GM15510 (cell line): ENCODE measurements around the gene KRTAP4-1.

Experiments used
- POLR2A ChIP-seq: IDR thresholded peaks from 3 replicates; pipeline ENCODE4 v1.6.1; 2011; ENCODE audit warnings: borderline replicate concordance; ENCODE audit not compliant: insufficient read length; ENCODE audit errors: extremely low read depth

The KRTAP4-1 gene

DNA sequence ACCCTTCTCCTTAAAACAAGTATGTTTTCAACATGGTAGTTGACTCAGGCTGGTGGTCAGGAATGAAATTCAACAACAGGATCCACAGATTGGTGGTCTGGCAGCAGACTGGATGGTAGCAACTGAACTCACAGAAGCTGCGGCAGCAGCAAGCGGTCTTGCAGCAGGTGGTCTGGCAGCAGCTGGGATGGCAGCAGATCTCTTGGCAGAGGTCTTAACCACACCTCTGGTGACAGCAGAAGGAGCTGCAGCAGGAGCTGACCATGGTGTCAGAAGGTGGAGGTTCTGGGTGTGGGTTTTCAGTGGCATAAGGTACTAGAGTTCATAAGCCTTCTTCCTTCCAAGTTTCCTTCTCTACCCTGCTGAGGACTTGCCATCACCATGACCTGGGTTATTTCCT is 2.2 kb upstream of the KRTAP4-1 start:
- no peak for TF ChIP-seq POLR2A

- TF ChIP-seq POLR2A = no peak
Measured at GRCh38 chr17:41185001-41185400, 290 bp upstream of the KRTAP4-1 start.

GRCh38 chr17:41178843-41179616 is 5.7 kb downstream of the KRTAP4-1 start:
- TF ChIP-seq POLR2A = no peak

DNA sequence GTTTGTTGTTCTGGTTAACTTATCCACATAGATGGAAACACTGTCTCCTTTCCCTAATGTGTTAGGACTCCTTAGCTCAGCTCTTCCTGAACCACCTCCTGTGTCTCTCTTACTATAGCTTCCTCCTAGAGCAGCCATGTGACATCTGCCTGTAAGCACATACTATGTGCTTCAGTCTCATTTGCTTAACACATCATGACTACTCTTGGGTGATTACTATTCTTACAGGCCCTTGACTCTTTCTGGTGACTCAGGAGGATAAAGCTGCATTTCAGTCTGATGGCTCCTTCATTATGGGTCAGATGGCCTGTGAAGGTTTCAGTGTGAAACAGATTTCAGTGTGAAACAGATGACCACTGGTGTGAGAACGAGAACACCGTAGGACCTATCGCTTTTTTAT is 6.4 kb downstream of the KRTAP4-1 start:
- no peak for TF ChIP-seq POLR2A

DNA sequence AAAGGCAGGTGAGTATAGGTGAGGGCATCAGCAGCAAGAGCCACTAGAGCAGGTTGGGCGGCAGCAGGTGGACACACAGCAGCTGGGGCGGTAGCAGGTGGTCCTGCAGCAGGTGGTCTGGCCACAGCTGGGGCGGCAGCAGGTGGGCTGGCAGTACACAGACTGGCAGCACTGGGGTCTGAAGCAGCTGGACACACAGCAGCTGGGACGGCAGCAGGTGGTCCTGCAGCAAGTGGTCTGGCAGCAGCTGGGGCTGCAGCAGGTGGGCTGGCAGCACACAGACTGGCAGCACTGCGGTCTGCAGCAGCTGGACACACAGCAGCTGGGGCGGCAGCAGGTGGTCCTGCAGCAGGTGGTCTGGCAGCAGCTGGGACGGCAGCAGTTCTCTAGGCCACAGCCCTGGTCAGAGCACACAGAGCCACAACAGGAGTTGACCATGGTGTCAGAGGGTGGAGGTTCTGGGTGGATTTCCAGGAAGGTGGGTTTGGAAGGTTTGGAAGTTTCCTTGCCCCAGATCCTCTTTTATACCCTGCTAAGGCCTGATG is 6.9 kb downstream of the KRTAP4-1 start, which contains the start of gene KRTAP4-2:
Gene KRTAP4-2 (minus strand): TSS at position 495 of the 545 bp plus-strand sequence. CDS start 57 bp downstream, at position 438.
- TF ChIP-seq POLR2A = no peak

- no peak for TF ChIP-seq POLR2A
Measured at GRCh38 chr17:41176744-41177387, 7.8 kb downstream of the KRTAP4-1 start.

DNA sequence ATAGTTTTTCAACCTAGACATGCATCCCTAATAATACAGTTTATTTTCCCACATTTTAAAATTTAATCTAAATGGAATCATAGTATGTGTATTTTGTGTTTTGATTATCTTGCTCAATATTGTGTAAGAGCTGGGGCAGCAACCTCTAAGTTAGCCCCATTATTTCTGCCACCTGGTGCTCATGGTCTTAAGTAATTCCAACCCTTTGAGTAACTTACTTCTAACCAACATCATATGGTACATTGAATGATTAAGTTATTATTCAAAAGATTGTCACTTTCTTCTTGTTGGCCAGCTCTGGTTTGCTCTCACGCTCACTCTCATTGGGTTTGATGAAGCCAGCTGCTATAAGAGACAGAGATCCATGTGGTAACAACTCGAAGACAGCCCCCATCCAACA is 12.8 kb downstream of the KRTAP4-1 start:
- no peak for TF ChIP-seq POLR2A

DNA sequence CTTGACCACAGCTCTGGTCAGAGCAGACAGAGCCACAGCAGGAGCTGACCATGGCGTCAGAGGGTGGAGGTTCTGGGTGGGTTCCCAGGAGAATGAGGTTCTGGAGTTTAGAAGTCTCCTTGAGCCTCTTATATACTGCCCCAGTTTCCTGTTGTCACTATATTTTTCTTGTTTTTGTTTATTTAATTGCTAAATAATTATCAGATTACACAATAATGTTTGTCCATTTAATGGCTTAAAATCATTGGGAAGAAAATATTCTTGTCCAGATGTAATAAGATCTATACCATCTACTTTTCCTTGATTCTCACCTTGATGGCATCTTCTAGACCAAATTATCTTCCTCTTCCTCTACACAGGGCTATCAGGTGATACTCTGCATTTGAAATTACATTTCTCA is 16.6 kb downstream of the KRTAP4-1 start, which contains the start of gene KRTAP4-3:
Gene KRTAP4-3 (minus strand): TSS at position 101 of the 400 bp plus-strand sequence. CDS start 49 bp downstream, at position 52.
- no peak for TF ChIP-seq POLR2A

GRCh38 chr17:41167561-41167960 is 17.1 kb downstream of the KRTAP4-1 start:
- TF ChIP-seq POLR2A = no peak

- no peak for TF ChIP-seq POLR2A
Measured at GRCh38 chr17:41163828-41164227, 20.9 kb downstream of the KRTAP4-1 start.

DNA sequence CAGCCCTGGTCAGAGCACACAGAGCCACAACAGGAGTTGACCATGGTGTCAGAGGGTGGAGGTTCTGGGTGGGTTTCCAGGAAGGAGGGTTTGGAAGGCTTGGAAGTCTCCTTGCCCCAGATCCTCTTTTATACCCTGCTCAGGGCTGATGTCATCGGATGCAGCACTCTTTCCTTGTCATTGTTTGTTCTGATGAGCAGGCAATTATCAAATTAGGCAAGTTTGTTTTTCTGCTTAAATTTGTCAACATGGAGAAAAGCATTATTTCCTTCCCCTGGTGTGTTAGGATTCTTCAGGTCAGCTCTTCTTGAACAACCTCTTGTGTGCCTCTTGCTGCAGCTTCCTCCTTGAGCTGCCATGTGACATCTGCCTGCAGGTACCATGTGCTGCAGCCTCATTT is 24.1 kb downstream of the KRTAP4-1 start, which contains the start of gene KRTAP4-4:
Gene KRTAP4-4 (minus strand): TSS at position 101 of the 400 bp plus-strand sequence. CDS start 57 bp downstream, at position 44.
- TF ChIP-seq POLR2A = no peak

DNA sequence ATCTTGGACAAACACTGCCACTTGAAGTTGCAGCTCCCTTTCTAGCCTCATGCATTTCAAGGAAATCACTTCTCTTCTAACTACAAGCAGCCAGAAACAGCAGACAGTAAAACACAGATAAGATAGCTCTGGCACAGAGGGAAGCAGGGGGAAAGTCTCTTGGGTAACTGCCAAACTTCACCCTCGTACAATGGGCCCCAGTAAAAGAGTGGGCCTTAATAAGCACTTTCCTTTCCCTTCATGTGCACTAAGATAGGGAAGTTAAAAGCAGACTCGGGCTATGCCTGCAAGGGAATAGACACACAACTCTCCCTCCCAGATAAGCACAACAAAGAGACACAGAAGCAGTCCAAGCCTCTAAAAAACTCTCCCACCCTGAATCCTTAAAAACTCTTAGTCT is 30.9 kb downstream of the KRTAP4-1 start:
- TF ChIP-seq POLR2A = no peak

GRCh38 chr17:41151525-41151924 is 33.2 kb downstream of the KRTAP4-1 start:
- TF ChIP-seq POLR2A = no peak

DNA sequence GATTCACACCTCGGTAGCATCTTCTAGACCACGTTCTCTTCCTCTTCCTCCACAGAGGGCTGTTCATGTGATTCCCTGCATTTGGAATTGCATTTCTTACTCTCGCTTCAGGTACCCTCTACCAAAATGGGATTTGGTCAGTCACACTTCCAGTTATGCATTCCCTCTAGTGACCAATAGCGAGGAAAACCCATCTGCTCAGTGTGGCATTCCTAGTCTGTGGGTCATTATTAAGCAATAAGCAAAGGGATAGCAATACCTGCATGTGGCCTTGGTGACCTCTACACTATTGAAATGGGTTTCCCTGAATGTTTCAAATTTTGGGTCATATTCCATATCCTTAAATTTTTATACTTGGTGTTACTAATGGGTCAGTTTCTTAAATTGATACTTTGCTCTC is 34.7 kb downstream of the KRTAP4-1 start:
- TF ChIP-seq POLR2A = no peak

- no peak for TF ChIP-seq POLR2A
Measured at GRCh38 chr17:41149652-41149985, 35.1 kb downstream of the KRTAP4-1 start, which contains the start of gene KRTAP4-5. Gene KRTAP4-5, minus strand, starts transcription at chr17:41149825. Its CDS starts 58 bp downstream, at chr17:41149767.

DNA sequence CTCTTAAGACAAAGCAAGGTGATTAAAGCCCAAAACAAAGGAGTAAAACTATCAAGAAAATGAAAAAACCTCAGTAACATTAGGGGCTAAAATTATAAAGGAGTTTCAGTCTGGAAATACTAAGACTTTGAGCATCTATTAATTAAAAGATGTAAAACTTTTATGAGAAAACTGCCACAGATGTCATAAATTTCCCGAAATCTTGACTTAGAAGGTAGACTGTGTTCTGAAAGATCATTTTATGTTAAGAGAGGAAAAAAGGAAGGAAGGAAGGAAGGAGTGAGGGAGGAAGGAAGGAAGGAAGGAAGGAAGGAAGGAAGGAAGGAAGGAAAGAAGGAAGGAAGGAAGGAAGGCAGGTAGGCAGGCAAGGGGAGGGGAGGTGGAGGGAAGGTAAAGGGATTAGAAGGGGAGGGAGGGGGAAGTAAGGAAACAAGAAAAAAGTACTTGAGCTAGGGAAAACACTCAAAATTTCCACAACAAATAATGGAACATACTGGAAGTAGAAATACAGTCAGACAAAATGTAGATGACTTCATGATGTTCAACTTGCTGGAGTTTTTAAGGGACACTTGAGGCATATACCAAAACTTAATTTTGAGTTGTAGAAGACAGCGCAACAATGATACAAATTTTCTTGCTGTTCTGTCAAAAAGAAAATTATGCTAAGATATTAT is 37.0 kb downstream of the KRTAP4-1 start:
- TF ChIP-seq POLR2A = no peak

GRCh38 chr17:41145261-41145660 is 39.5 kb downstream of the KRTAP4-1 start:
- TF ChIP-seq POLR2A = no peak
